HG03457 (cell line): ENCODE measurements around the gene OPN1MW3.
"Not testable (repeated sequence)": the region's sequence is repeated elsewhere in the genome, so short reads cannot be mapped to it uniquely, and the experiment has no call there.

Source experiments
- ATAC-seq: cut with Tn5 transposase; IDR thresholded peaks from one replicate; pipeline ENCODE4 v1.9.1; 2021; ENCODE audit warnings: moderate number of reproducible peaks; ENCODE audit not compliant: unreplicated experiment

Gene OPN1MW3

DNA sequence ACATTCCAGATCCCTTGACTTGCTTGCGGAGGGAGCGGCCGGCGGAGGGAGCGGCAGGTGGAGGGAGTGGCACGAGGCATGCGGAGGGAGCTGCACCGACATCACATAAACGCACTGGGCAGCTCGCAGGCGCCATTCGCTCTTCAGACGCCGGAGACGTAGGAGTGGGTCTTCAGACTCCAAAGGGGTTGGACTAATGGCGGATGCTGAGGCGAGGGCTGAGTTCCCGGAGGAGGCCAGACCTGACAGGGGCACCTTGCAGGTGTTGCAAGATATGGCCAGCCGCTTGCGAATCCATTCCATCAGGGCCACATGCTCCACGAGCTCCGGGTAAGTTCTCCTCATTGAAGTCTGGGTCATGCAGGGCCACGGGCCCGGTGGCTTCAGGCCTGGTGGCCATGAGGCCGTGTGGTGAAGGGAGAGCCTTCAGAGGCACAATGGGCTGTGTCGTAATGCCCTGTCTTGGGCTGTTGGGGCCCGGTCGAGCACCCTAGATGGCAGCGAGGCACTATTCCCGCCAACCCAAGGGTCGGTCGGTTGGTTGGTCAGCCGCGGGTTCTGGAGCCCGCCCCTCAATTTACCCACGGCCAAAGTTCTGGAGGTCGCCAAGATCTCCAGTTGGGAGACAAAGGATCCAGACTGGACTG, 38.4 kb downstream of the OPN1MW3 start, which contains the start of gene TKTL1:
Gene TKTL1, plus strand, starts transcription at position 132 of the 647 bp plus-strand sequence. Its CDS starts 65 bp downstream, at position 197.
- no peak for ATAC-seq

DNA sequence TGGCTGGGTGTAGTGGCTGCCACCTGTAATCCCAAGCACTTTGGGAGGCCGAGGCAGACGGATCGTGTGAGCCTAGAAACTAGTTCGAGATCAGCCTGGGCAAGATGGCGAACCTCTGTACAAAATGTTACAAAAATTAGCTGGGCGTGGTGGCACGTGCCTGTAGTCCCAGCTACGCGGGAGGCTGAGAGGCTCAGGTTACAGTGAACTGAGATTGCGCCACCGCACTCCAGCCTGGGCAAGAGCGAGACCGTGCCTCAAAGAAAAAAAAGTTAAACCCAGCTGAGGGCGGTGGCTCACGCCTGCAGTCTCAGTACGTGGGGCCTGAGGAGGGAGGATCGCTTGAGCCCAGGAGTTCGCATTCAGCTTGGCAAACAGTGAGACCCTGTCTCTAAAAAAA, 39.3 kb downstream of the OPN1MW3 start:
- ATAC-seq, result no peak

DNA sequence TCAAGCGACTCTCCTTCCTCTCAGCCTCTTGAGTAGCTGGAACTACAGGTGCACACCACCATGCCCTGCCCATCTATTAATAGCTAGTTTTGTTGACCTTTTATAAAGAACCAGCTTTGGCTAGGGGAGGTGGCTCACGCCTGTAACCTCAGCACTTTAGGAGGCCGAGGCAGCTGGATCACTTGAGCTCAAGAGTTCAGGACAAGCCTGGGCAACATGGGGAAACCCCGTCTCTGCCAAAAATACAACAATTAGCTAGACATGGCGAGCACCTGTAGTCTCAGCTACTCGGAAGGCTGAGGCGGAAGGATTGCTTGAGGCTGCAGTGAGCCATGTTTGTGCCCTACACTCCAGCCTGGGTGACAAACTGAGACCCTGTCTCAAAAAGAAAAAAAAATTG, 40.9 kb downstream of the OPN1MW3 start:
- ATAC-seq, result no peak

DNA sequence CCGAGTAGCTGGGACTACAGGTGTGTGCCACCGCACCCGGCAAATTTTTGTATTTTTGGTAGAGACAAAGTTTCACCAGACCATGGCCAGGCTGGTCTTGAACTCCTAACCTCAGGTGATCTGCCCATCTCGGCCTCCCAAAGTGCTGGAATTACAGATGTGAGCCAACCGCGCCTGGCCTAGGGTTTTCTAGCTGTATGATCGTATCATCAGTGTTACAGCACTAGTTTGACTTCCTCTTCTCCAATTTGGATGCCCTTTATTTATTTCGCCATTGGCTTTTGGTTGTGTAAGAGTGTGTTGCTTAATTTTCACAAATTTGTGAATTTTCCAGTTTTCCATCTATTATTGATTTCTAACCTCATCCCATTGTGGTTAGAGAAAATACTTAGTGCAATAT, 43.4 kb downstream of the OPN1MW3 start:
- no peak for ATAC-seq

DNA sequence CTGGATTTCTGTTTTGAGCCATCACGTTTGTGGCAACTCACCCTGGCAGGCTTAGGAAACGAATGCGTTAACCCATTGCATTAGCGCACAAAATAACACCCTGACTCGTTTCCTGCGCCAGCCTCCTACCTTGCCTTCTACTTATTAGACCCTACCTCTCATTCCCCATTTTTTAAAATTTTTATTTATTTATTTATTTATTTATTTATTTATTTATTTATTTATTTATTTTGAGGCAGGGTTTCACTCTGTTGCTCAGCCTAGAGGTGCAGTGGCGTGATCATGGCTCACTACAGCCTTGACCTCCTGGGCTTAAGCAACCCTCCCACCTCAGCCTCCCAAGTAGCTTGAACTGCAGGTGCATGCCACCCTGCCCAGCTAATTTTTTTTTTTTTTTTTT, 45.6 kb downstream of the OPN1MW3 start:
- not testable (repeated sequence) for ATAC-seq

DNA sequence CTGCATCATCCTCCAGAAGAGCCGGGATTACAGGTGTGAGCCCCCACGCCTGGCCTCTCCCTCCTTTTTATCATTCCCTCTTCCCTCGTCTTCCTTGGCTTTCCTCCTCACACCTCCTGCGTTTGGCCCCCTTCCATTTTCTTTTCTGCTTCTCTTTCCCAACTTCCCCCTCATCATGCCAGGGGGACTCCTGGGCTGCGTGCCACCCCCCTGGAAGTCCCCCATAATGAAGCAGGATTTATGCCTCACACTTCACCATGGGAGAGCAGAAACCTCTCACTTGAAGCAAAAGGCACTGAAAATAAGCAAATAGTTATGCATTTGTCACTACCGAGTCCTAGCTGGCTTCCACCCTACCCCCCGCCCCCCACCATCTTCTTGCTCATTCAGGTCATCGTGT, 46.1 kb downstream of the OPN1MW3 start:
- no peak for ATAC-seq

DNA sequence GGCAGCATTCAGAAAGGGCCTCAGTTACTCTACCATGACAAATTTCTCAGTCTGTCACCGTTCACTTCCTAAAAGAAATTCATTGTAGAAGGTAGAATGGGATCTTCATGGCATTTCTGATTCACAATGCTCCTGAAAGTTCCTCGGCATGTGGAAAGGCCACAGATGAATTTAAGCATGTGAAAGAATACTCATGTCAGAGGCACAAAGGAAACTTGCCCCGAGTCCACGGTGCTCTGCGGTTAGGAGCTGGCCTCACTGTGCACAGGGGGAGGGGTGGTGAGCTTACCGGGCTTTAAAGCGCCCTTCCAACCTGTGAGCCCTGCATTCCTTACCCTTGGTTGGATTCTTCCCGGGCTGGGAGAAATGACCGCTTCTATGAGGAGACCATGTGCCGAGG, 47.5 kb downstream of the OPN1MW3 start:
- ATAC-seq, result no peak

DNA sequence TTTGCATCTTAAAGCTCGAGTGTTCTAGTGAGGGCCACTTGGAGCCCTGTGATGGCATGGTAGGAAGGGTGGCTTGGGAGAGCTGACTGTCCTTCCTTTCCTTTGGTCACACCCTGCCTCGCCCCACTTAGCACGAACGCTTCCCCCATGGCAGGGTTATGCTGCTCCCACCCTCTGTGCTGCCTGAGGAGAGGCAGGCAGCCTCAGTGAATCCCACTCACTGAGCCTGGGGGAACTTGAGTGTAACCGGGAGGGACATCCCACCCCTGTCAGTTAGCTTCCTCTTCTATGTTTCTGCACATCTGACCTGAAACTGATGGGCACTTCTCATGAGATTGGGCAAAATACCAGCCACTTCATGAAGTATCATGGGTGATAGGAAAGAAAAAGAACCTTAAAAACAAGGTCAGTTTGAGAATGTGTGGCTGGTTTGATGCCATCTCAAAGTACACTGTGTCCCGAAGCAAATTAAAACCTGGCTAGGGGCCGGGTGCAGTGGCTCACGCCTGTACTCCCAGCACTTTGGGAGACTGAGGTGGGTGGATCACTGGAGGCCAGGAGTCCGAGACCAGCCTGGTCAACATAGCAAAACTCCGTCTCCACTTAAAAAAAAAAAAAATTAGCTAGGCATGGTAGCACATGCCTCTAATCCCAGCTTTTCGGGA, 48.3 kb downstream of the OPN1MW3 start:
- ATAC-seq, result no peak

DNA sequence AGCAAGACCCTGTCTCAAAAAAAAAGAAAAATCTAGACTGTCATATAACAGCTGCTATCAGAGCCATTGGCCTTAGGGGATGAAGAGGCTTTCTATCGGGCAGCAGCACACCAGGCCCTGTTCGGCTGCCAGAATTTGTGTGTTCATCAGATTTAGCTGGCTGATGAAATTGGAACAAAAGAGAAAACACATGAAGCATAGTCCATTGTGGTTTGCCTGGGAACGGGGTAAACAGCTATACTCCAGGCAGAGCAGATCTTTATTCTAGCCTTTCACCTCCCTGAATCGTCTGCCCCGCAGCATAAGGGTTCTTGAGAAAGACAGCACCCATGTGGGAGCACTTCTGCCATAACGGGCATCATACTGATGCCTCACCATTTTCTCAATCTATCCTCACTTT, 49.8 kb downstream of the OPN1MW3 start:
- ATAC-seq, result no peak

DNA sequence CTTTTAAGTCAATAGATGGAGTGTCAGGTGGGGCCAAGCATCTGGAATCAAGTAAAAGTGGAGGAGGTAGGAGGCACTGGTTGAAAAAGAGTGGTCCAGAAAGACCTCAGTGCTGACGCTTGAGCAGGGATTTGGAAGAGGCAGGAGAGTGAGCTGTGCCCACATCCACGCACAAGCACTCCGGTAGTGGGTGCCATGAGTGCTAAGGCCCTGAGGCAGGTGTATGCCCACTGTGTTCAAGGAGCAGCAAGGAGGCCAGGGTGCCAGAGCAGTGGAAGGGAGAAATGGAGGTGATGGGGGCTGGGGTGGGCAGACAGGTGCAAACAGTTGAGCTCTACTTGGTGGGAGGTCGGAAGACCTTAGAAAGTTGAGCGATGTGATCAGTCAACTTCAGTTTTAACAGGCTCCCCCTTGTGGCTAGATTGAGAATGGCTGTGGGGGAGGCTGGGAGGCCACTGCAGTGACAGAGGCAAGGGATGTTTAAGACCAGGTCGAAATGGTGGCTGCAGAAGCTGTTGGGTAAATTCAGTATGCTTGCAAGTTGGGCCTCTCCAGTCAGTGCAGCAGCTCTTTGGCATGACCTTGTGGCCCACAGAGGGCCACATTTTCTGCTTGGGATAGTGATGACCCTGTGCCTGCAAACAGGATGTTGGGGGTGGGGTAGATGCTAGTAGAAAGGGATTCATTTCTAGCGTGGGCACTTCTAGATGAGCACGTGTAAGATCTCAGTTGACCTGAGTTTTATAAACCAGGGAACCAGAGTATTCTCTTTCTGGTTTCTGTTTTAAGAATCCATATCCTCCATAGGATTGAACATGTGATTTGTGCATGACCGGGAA, 50.9 kb downstream of the OPN1MW3 start:
- ATAC-seq, result no peak

DNA sequence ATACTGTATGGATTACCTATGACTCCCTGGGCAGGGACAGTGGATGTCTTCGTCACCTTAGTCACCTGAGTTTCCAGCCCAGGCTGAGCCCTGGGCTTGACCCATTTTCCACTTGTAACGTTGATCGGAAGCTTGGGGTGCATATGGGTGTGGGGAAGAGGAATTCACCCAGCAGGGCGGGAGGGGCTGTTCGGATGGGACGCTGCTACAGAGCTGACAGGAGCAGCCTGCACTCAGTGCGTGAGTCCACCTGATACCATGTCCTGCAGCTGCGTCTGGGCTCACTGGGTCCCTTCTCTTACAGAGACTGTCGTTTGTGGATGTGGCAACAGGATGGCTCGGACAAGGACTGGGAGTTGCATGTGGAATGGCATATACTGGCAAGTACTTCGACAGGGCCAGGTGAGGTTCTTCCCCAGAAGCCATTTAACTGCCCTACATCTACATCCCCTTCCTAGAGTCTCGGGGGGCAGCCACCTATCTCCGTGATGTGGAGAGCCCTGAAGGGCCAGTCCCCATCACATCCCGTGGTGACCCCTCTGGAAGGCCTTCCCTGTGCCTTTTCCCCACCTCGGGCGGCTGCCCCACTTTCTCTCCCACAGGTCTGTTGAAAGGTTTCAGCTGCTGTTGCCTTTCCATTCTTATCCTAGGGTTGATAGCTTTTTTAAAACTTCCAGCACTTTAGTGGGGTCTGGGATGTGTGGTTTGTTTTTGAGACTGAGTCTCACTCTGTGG, 51.8 kb downstream of the OPN1MW3 start:
- ATAC-seq, result no peak

DNA sequence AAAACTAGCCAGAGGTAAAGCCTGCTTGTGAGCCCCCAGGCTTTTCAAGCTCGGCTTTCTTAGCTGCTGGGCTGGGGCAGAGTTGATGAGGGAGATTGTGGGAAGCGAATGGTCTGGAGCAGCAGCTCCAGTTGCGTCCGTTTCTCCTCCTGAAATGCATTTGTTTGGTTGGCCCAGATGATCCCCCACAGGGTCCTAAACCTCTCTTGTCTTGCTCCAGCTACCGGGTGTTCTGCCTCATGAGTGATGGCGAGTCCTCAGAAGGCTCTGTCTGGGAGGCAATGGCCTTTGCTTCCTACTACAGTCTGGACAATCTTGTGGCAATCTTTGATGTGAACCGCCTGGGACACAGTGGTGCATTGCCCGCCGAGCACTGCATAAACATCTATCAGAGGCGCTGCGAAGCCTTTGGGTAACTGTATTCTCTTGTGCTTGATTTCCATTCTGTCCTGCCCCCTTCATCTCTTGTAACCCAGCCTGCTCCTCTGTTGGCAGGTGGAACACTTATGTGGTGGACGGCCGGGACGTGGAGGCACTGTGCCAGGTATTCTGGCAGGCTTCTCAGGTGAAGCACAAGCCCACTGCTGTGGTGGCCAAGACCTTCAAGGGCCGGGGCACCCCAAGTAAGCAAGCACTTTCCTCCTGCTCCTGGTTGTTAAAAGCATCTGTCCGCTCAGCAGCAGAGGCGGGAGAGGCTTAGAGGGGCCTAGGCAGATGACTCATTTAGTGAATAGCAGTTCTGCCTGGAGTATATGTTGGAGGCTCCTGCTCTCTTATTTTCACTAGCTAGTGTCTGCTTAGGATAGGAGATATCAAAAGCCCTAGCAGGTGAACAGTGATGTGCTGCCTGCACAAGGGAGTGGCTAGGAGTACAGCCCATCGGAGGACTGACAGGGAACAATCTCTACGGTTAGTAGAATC, 53.5 kb downstream of the OPN1MW3 start:
- ATAC-seq, result no peak

DNA sequence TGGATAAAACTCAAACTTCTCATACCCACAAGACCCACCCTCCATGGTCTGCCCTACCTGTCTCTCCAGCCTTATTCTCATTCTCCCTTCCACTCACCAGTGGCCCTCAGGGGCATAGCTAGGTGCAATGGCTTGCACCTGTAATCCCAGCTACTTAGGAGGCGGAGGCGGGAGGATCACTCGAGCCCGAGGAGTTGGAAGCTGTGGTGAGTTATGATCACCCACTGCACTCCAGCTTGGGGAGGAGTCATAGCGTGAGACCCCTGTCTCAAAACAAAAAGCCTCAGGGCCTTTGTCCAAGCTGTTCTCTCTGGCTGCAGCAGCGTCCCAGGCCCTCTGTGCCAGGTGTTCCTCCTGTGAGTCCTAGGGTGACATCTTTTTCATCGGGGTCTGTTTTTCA, 54.7 kb downstream of the OPN1MW3 start:
- no peak for ATAC-seq

DNA sequence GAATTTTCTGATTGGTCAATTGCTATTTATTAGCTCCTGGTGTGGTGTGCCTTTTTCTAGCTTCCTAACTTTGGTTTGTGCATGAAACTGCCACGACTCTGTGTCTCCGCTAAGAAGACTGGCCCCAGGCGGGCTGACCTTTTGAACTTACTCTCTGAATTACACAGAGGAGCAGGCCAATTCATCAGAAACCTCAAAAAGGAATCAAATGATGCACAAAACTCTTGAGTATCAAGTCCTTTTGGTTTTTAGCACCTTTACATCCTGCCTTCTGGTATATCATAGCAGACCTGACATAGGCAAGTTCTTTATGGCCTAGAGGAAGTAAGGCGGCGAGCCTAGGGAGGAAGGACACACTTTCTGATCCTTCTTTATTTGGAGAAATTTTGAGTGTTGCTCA, 55.8 kb downstream of the OPN1MW3 start:
- no peak for ATAC-seq

DNA sequence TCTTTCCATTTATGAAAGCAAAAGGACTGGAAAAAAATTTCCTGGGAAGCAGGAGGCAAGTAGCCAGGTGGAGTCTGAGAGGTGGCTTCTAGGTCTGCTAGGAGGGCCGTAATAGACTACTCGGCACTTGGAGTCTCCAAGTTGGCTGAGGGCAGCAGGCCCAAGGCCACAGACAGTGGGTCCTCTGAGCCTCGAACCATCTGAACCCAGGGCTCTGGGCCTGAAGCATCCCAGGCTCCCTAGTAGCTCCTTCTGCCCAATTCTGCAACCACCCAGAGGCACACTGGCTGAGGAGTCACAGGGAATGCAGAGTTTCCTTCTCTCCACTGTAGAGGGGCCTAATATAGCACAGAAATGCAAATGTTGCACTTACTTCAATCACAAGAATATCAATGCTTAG, 58.0 kb downstream of the OPN1MW3 start:
- no peak for ATAC-seq

DNA sequence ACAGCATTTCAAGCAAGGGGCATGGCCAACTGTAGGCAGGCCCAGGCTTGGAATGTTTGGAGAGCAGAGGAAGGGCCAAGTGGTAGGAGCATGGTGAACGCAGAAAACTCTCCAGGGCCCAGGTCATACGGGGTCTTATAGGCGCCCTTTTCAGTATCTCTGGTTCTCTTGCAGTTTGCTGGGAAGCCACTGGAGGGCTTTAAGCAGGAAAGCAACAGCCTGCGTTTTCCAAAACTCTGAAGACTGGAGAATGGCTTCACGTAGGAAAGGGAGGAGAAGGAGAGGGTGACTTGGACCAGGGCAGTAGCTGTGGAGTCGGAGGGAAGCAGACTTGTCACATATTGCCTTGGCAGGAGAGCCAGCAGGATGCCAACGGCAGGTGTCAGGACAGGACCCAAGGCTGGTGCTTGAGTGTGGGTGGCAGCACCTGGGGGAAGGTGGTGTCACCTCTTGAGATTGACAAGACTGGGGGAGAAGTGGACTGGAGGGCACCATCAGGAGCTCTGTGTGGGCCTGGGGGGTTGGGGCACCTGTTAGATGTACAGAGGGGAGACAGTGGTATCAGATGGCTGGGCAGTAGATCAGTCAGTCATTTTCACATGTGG, 60.1 kb downstream of the OPN1MW3 start:
- ATAC-seq, result no peak

DNA sequence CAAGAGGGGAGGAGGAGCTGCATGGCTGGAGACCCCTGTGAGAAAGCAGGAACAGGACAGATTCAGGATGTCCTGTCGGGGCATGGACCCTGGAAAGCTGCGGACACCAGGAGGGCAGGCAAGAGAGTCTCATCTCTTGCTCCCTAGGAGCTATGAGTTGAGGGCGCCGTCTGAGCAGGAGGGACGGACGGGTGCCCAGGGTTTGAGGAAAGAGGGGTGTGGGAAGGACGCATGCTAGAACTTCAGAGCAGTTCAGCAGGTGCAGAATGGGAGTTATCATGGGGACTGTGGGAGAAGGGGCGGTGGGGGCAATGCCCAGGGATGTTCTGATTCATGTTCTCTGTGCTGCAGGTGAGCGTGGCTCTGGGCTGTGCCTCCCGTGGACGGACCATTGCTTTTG, 63.0 kb downstream of the OPN1MW3 start:
- ATAC-seq, result no peak
